Neural crest cell (in vitro differentiated cells): Measurements from ENCODE around the gene PHKG2. TPM values are rescaled to one million over a fixed set of nuclear protein-coding genes. Genes with fewer than 3 reads are reported as not detected.

ENCODE experiments used
- DNase-seq: peaks from one replicate; pipeline ENCODE4 v3.0.0; 2021; ENCODE audit warnings: low read depth, mixed read lengths, low spot score
- H3K27ac Mint-ChIP-seq: one replicate; pipeline ENCODE4 v1.8.0; 2021; ENCODE audit warnings: mild to moderate bottlenecking, mixed read lengths; ENCODE audit not compliant: unreplicated experiment
- H3K27me3 Mint-ChIP-seq: 2 replicates; pipeline ENCODE4 v1.8.0; 2021; ENCODE audit warnings: low read depth, mild to moderate bottlenecking, mixed read lengths
- H3K36me3 Mint-ChIP-seq: 2 replicates; pipeline ENCODE4 v1.8.0; 2021; ENCODE audit warnings: low read depth, mild to moderate bottlenecking, mixed read lengths
- H3K4me1 Mint-ChIP-seq: 2 replicates; pipeline ENCODE4 v1.8.0; 2021; ENCODE audit warnings: mixed read lengths
- H3K4me3 Mint-ChIP-seq: one replicate; pipeline ENCODE4 v1.8.0; 2021; ENCODE audit warnings: mild to moderate bottlenecking, mixed read lengths
- H3K9me3 Mint-ChIP-seq: 2 replicates; pipeline ENCODE4 v1.8.0; 2021; ENCODE audit warnings: mixed read lengths
- total RNA-seq: library from RNA; stranded (reverse); gene quantifications from 2 replicates; pipeline ENCODE4 v1.2.1, GENCODE V29; 2021
- TF ChIP-seq, protein P1 (sequence below): fragments of 200-600 bp; sonication (generic); conservative IDR thresholded peaks from 2 replicates; pipeline ENCODE4 v1.5.0; 2021; ENCODE audit warnings: antibody characterized with exemption, mild to moderate bottlenecking

The PHKG2 gene
- total RNA-seq, 1 donor from 2014 or later: 39.2 TPM

DNA sequence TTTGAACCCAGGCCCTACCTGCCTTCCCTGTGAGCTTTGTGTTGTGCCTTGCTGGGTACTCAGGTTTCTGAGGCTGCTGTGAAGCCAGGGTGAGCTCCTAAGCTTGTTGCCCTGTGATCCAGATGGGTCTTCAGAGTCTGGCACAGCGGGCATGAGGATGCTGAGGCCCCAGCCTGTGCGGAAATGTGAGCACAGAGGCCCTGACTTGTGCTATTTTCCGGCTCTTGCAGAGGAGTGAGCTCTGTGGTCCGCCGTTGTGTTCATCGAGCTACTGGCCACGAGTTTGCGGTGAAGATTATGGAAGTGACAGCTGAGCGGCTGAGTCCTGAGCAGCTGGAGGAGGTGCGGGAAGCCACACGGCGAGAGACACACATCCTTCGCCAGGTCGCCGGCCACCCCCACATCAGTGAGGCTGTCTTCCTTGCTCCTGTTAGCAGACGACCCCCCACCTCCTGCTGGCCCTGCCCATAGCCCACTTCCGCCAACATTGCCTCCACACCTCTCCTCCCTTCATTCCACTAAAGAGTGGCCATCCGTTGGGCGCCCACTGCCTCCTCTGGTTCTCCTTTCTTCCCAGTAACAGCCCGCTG, 2.7 kb downstream of the PHKG2 start:
- Mint-ChIP-seq H3K36me3 (peaks cover 6% of the 10 kb centered on the region), H3K9me3 (no peaks in the 10 kb centered on the region), H3K27me3 (peaks cover 2% of the 10 kb centered on the region), H3K4me1 (peaks cover 23% of the 10 kb centered on the region), H3K27ac (peak overlapping the region; percentile 10), H3K4me3 (peak overlapping the region; percentile 58)
- DNase-seq: no peak
- TF ChIP-seq, protein P1, sequence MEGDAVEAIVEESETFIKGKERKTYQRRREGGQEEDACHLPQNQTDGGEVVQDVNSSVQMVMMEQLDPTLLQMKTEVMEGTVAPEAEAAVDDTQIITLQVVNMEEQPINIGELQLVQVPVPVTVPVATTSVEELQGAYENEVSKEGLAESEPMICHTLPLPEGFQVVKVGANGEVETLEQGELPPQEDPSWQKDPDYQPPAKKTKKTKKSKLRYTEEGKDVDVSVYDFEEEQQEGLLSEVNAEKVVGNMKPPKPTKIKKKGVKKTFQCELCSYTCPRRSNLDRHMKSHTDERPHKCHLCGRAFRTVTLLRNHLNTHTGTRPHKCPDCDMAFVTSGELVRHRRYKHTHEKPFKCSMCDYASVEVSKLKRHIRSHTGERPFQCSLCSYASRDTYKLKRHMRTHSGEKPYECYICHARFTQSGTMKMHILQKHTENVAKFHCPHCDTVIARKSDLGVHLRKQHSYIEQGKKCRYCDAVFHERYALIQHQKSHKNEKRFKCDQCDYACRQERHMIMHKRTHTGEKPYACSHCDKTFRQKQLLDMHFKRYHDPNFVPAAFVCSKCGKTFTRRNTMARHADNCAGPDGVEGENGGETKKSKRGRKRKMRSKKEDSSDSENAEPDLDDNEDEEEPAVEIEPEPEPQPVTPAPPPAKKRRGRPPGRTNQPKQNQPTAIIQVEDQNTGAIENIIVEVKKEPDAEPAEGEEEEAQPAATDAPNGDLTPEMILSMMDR: no peak

DNA sequence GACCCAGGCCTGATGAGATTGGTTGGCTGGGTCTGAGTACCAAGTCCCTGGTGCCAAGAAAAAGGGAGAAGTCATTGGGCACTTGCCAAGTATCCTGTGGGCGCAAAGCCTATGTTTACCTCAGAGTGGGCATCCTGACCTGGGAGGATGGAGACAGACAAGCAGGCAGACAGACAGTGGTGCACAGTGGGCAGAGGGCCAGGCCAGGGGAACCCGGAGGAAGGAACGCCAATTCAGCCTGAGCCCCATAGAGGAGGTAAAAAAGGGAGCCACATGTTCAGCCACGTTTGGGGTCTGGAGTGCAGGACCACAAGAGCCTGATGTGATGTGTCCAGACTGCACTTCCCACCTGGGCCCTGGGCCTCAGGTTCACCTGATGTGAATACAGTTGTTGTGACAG, 5.4 kb downstream of the PHKG2 start:
- TF ChIP-seq, protein P1: no peak
- no peaks in the 10 kb centered on the region for H3K9me3 Mint-ChIP-seq
- H3K27ac Mint-ChIP-seq: no peak overlapping the region
- H3K36me3 Mint-ChIP-seq: peaks cover 3% of the 10 kb centered on the region
- DNase-seq: no peak
- H3K27me3 Mint-ChIP-seq: no peaks in the 10 kb centered on the region
- no peak overlapping the region for H3K4me3 Mint-ChIP-seq
- peaks cover 10% of the 10 kb centered on the region for H3K4me1 Mint-ChIP-seq

GRCh38 chr16:30755955-30756780, 7.9 kb downstream of the PHKG2 start:
- Mint-ChIP-seq H3K27ac (no peak overlapping the region), H3K4me1 (peaks cover 9% of the 10 kb centered on the region), H3K36me3 (peaks cover 3% of the 10 kb centered on the region), H3K9me3 (no peaks in the 10 kb centered on the region), H3K4me3 (peak overlapping the region; percentile 58), H3K27me3 (no peaks in the 10 kb centered on the region)
- TF ChIP-seq, protein P1: no peak
- no peak for DNase-seq

DNA sequence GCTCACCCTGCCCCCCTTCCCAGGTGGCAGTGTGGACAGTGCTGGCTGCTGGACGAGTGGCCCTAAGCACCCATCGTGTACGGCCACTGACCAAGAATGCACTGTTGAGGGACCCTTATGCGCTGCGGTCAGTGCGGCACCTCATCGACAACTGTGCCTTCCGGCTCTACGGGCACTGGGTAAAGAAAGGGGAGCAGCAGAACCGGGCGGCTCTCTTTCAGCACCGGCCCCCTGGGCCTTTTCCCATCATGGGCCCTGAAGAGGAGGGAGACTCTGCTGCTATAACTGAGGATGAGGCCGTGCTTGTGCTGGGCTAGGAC, 8.5 kb downstream of the PHKG2 start:
- no peak for DNase-seq
- TF ChIP-seq, protein P1: no peak
- H3K36me3 Mint-ChIP-seq: no peaks in the 10 kb centered on the region
- no peaks in the 10 kb centered on the region for H3K9me3 Mint-ChIP-seq
- no peaks in the 10 kb centered on the region for H3K27me3 Mint-ChIP-seq
- H3K27ac Mint-ChIP-seq: no peak overlapping the region
- peak overlapping the region; percentile 58 for H3K4me3 Mint-ChIP-seq
- H3K4me1 Mint-ChIP-seq: peaks cover 11% of the 10 kb centered on the region

DNA sequence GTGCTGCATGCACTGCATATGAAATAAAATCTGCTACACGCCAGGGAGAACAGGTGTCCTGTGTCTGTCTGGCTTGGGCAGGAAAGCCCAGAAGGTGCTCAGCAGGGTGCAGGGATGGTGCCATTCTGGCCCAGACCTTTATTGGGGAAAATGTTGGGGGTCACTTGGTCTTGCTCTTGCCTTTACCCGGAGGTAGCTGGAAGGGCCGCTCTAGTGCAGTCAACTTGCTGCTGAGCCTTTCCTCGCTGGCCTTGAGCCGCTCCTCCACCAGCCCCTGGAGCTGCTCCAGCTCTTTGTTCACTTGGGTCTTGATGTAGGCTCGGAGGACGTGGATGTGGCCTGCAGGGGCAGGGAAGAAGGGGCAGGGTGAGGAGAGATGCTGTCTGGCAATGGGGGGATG, 9.1 kb downstream of the PHKG2 start:
- Mint-ChIP-seq H3K27ac (no peak overlapping the region), H3K4me3 (peak overlapping the region; percentile 59), H3K36me3 (no peaks in the 10 kb centered on the region), H3K4me1 (peaks cover 16% of the 10 kb centered on the region), H3K27me3 (no peaks in the 10 kb centered on the region), H3K9me3 (no peaks in the 10 kb centered on the region)
- no peak for DNase-seq
- TF ChIP-seq, protein P1: no peak
